ENCODE results near the gene OST4.

OST4 gene

DNA sequence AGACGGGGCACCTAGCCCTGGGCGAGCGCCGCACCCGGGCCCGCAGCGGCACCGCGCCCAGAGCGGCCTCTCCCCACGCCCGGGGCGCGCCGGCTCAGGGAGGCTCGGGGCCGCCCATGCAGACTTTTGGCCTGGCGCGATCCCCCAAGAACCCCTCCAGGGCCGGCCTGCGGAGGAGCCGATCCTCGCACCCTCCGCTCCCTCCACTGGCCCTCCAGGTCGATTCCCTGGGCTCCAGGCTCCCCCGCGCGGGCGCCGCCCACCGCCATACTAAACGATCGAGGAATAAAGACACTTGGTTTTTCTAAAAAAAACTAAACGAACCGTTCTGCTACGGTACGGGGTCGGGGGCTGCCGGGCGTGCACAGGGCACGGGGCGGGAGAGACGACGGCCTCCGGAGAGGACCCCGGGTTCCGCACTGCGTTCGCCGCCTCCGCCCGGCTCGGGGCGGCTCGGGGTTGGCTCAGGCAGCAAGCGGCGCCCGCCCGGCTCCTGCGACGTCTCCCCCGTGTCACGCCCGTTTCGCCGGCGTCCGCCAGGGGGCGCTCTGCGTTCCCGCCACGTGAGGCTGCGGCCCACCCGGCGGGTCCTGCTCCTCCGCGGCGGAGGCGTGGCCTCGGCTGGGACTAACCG, 14.8 kb upstream of the OST4 start:
- Histone ChIP-seq H3K27me3 (ENCODE audit: insufficient read depth, low read length, poor library complexity, severe bottlenecking) (no peaks in the 10 kb centered on the region), H3K9me2 (replicated peaks; ENCODE audit: low read depth, low read length) (no peaks in the 10 kb centered on the region), H3F3A (ENCODE audit: low read depth) (peaks cover 7% of the 10 kb centered on the region; the same call in 1 of the 2 replicates), H3K4me3 (ENCODE audit: low read length, poor library complexity, severe bottlenecking) (peak overlapping the region; percentile 78), H3K4me2 (ENCODE audit: low read depth, low read length, poor library complexity, severe bottlenecking) (peak overlapping the region; percentile 92), H3K36me3 (ENCODE audit: insufficient read depth, low read length) (no peaks in the 10 kb centered on the region), H3K79me2 (ENCODE audit: insufficient read depth, low read length) (peaks cover 21% of the 10 kb centered on the region; the same call in 1 of the 2 replicates), H3K9me3 (ENCODE audit: insufficient read depth, low read depth, low read length) (no peaks in the 10 kb centered on the region), H2AFZ (ENCODE audit: low read length) (peak overlapping the region; percentile 76), H3K4me1 (ENCODE audit: insufficient read depth, low read length, poor library complexity, severe bottlenecking) (peaks cover 47% of the 10 kb centered on the region), H3K9ac (ENCODE audit: low read depth, low read length, poor library complexity, severe bottlenecking) (peak overlapping the region; percentile 79), H4K20me1 (ENCODE audit: insufficient read depth, low read length, poor library complexity, severe bottlenecking) (no peaks in the 10 kb centered on the region)
- TF ChIP-seq, protein P1, sequence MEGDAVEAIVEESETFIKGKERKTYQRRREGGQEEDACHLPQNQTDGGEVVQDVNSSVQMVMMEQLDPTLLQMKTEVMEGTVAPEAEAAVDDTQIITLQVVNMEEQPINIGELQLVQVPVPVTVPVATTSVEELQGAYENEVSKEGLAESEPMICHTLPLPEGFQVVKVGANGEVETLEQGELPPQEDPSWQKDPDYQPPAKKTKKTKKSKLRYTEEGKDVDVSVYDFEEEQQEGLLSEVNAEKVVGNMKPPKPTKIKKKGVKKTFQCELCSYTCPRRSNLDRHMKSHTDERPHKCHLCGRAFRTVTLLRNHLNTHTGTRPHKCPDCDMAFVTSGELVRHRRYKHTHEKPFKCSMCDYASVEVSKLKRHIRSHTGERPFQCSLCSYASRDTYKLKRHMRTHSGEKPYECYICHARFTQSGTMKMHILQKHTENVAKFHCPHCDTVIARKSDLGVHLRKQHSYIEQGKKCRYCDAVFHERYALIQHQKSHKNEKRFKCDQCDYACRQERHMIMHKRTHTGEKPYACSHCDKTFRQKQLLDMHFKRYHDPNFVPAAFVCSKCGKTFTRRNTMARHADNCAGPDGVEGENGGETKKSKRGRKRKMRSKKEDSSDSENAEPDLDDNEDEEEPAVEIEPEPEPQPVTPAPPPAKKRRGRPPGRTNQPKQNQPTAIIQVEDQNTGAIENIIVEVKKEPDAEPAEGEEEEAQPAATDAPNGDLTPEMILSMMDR (conservative IDR thresholded peaks at IDR 0.05; ENCODE audit: low read length): peak; percentile 59
- no peak for TF ChIP-seq EZH2phosphoT487 (IDR thresholded peaks at IDR 0.05; ENCODE audit: borderline replicate concordance)

DNA sequence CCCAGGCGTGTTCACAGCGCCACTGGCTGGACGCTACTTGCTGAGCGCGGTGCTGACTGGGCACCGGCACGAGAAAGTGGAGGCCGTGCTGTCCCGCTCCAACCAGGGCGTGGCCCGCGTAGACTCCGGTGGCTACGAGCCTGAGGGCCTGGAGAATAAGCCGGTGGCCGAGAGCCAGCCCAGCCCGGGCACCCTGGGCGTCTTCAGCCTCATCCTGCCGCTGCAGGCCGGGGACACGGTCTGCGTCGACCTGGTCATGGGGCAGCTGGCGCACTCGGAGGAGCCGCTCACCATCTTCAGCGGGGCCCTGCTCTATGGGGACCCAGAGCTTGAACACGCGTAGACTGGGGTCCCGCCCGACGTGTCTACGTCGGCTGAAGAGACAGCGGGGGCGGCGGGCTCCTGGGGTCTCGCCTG, 14.2 kb upstream of the OST4 start:
- peak overlapping the region; percentile 76; the same call in 1 of the 2 replicates for H2AFZ ChIP-seq (ENCODE audit: low read length)
- no peaks in the 10 kb centered on the region for H4K20me1 ChIP-seq (ENCODE audit: insufficient read depth, low read length, poor library complexity, severe bottlenecking)
- peak overlapping the region; percentile 78 for H3K4me3 ChIP-seq (ENCODE audit: low read length, poor library complexity, severe bottlenecking)
- H3K79me2 ChIP-seq (ENCODE audit: insufficient read depth, low read length): peaks cover 21% of the 10 kb centered on the region; the same call in 1 of the 2 replicates
- peak overlapping the region; percentile 69 for H3K4me2 ChIP-seq (ENCODE audit: low read depth, low read length, poor library complexity, severe bottlenecking)
- H3K9me2 ChIP-seq (replicated peaks; ENCODE audit: low read depth, low read length): no peaks in the 10 kb centered on the region
- TF ChIP-seq, protein P1 (conservative IDR thresholded peaks at IDR 0.05; ENCODE audit: low read length): peak; percentile 42
- TF ChIP-seq EZH2phosphoT487 (IDR thresholded peaks at IDR 0.05; ENCODE audit: borderline replicate concordance): no peak
- H3K9ac ChIP-seq (ENCODE audit: low read depth, low read length, poor library complexity, severe bottlenecking): peak overlapping the region; percentile 79
- peaks cover 50% of the 10 kb centered on the region for H3K4me1 ChIP-seq (ENCODE audit: insufficient read depth, low read length, poor library complexity, severe bottlenecking)
- no peaks in the 10 kb centered on the region for H3K36me3 ChIP-seq (ENCODE audit: insufficient read depth, low read length)
- peaks cover 7% of the 10 kb centered on the region; the same call in 1 of the 2 replicates for H3F3A ChIP-seq (ENCODE audit: low read depth)
- H3K9me3 ChIP-seq (ENCODE audit: insufficient read depth, low read depth, low read length): no peaks in the 10 kb centered on the region
- no peaks in the 10 kb centered on the region for H3K27me3 ChIP-seq (ENCODE audit: insufficient read depth, low read length, poor library complexity, severe bottlenecking)

DNA sequence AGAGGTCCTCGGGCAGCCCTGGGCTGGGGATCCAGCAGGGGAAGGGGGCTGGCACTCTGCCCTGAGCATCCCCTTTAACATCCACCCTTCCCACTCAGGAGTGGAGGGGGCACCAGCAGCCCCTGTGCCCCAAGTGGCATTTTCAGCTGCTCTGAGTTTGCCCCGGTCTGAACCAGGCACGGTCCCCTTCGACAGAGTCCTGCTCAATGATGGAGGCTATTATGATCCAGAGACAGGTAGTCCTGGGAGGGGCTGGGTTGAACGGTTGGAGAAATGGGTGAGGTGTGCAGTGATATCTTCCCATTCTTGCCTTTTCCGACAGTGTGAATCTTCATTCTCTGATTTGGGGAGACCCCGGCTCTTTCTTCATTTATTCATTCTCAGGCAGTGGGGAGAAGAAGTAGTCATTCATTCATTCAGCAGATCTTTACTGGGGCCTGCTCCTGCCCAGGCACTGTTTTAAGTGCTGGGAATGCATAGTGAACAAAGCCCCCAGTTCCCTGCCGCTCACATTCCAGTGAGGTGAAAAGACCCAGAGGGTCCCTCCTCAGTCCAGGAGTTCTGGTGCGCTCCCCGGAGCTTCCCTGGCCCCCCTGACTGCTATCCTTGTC, 13.7 kb upstream of the OST4 start:
- TF ChIP-seq, protein P1 (conservative IDR thresholded peaks at IDR 0.05; ENCODE audit: low read length): no peak
- TF ChIP-seq EZH2phosphoT487 (IDR thresholded peaks at IDR 0.05; ENCODE audit: borderline replicate concordance): no peak
- Histone ChIP-seq H3F3A (ENCODE audit: low read depth) (peaks cover 7% of the 10 kb centered on the region; the same call in 1 of the 2 replicates), H2AFZ (ENCODE audit: low read length) (no peak overlapping the region), H3K4me2 (ENCODE audit: low read depth, low read length, poor library complexity, severe bottlenecking) (peak overlapping the region; percentile 69), H3K36me3 (ENCODE audit: insufficient read depth, low read length) (no peaks in the 10 kb centered on the region), H3K27me3 (ENCODE audit: insufficient read depth, low read length, poor library complexity, severe bottlenecking) (no peaks in the 10 kb centered on the region), H3K9me3 (ENCODE audit: insufficient read depth, low read depth, low read length) (no peaks in the 10 kb centered on the region), H3K9me2 (replicated peaks; ENCODE audit: low read depth, low read length) (no peaks in the 10 kb centered on the region), H3K9ac (ENCODE audit: low read depth, low read length, poor library complexity, severe bottlenecking) (peak overlapping the region; percentile 79), H3K4me3 (ENCODE audit: low read length, poor library complexity, severe bottlenecking) (peak overlapping the region; percentile 78), H3K4me1 (ENCODE audit: insufficient read depth, low read length, poor library complexity, severe bottlenecking) (peaks cover 53% of the 10 kb centered on the region), H3K79me2 (ENCODE audit: insufficient read depth, low read length) (peaks cover 21% of the 10 kb centered on the region; the same call in 1 of the 2 replicates), H4K20me1 (ENCODE audit: insufficient read depth, low read length, poor library complexity, severe bottlenecking) (no peaks in the 10 kb centered on the region)

Measured in Loucy (cell line).